Caco-2 (cell line): ENCODE results near the gene ACOT2. TPM values are rescaled to one million over a fixed set of nuclear protein-coding genes. Genes with fewer than 3 reads are reported as not detected.
A peak's percentile ranks its signal among the peaks of the same experiment; 100 is the strongest.
"Not testable (repeated sequence)": the region's sequence is repeated elsewhere in the genome, so short reads cannot be mapped to it uniquely, and the experiment has no call there.

Experiments used
- BruUV-seq: library from RNA; stranded (reverse); fragments of 400-500 nt; replicated peaks from 2 replicates; lab custom pipeline; 2021; lab: Mats Ljungman, UMichigan
- CTCF ChIA-PET: fragments of 300-600 bp; sonication (Branson Sonifier 250); formaldehyde crosslinking; loops from one replicate; lab custom pipeline; 2022; ENCODE audit warnings: antibody characterized with exemption; lab: Charles Lee
- POLR2A ChIA-PET: fragments of 300-600 bp; sonication (Branson Sonifier 250); formaldehyde crosslinking; loops from one replicate; lab custom pipeline; 2022; ENCODE audit warnings: antibody characterized with exemption; lab: Charles Lee
- DNase-seq, 2 experiments: peaks; one replicate each; pipeline versions ENCODE4 v3.0.0 to v3.0.0-alpha.2; 2020 to 2022
- H3K27me3 ChIP-seq: replicated peaks from 2 replicates; pipeline ENCODE4 v1.6.0; 2011; ENCODE audit warnings: low read length; ENCODE audit not compliant: control insufficient read depth, insufficient read depth
- H3K36me3 ChIP-seq: 2 replicates; pipeline ENCODE4 v1.5.1; 2011; ENCODE audit warnings: low read length; ENCODE audit not compliant: control insufficient read depth, insufficient read depth
- H3K4me1 ChIP-seq: fragments of 250-450 bp; sonication (Bioruptor Pico); 2 replicates; pipeline ENCODE4 v1.5.1; 2020; ENCODE audit warnings: mild to moderate bottlenecking
- H3K4me3 ChIP-seq: 2 replicates; pipeline ENCODE4 v1.5.1; 2011; ENCODE audit warnings: low read depth, mild to moderate bottlenecking, control low read depth, low read length
- H3K9me3 ChIP-seq: fragments of 250-450 bp; sonication (Bioruptor Pico); 2 replicates; pipeline ENCODE4 v1.5.1; 2020; ENCODE audit warnings: mild to moderate bottlenecking, moderate library complexity
- H3K27ac Mint-ChIP-seq: one replicate; pipeline ENCODE4 v1.8.0; 2022; ENCODE audit warnings: mixed read lengths; ENCODE audit not compliant: unreplicated experiment
- H3K27me3 Mint-ChIP-seq: one replicate; pipeline ENCODE4 v1.8.0; 2022; ENCODE audit warnings: mixed read lengths; ENCODE audit not compliant: insufficient read depth, unreplicated experiment
- H3K36me3 Mint-ChIP-seq: one replicate; pipeline ENCODE4 v1.8.0; 2022; ENCODE audit warnings: mild to moderate bottlenecking, mixed read lengths; ENCODE audit not compliant: insufficient read depth, unreplicated experiment
- H3K4me1 Mint-ChIP-seq: one replicate; pipeline ENCODE4 v1.8.0; 2022; ENCODE audit warnings: low read depth, mixed read lengths; ENCODE audit not compliant: unreplicated experiment
- H3K4me3 Mint-ChIP-seq: one replicate; pipeline ENCODE4 v1.8.0; 2022; ENCODE audit warnings: mild to moderate bottlenecking, moderate library complexity, mixed read lengths; ENCODE audit not compliant: unreplicated experiment
- H3K9me3 Mint-ChIP-seq: one replicate; pipeline ENCODE4 v1.8.0; 2022; ENCODE audit warnings: mixed read lengths; ENCODE audit not compliant: unreplicated experiment
- intact Hi-C: fragments of 100-400 bp; cut with micrococcal nuclease; formaldehyde crosslinking; loops from one replicate; pipeline ENCODE4 v1.10.0; 2022; ENCODE audit not compliant: unreplicated experiment
- total RNA-seq: library from RNA; stranded (reverse); gene quantifications from 2 replicates; pipeline ENCODE4 v1.2.3, GENCODE V29; 2022
- TF ChIP-seq, protein P1 (sequence below), 2 experiments: fragments of 200-600 bp in 1 of 2; IDR thresholded peaks; 1 replicate in 1 of 2; 2 replicates in 1 of 2; pipeline versions ENCODE4 v1.5.1 to v1.8.0; 2011 to 2022; ENCODE audit warnings: antibody characterized with exemption in 1 of 2, control low read depth in 1 of 2, inconsistent platforms in 1 of 2, low read depth in 1 of 2, low read length in 1 of 2, mild to moderate bottlenecking in 1 of 2, moderate library complexity in 1 of 2; ENCODE audit not compliant: insufficient read depth in 1 of 2, severe bottlenecking in 1 of 2, unreplicated experiment in 1 of 2

Gene ACOT2
- total RNA-seq, 1 experiment from 2014 or later, result 41.4 TPM

DNA sequence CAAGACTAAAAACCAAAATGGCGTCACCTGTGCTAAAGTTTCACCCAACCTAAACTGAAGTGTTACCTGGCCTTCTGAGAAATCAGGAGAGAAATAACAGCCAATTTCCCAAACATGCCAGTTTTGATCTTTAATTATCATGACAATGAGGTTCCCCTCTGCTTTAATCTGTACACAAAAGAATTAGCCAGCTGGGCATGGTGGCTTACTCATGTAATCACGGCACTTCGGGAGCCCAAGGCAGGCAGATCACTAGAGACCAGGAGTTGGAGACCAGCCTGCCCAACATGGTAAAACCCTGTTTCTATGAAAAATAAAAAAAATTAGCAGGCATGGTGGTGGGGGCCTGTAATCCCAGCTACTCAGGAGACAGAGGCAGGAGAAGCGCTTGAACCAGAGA, 15.2 kb upstream of the ACOT2 start:
- Mint-ChIP-seq H3K4me1 (no peaks in the 10 kb centered on the region), H3K27me3 (no peaks in the 10 kb centered on the region), H3K4me3 (no peak overlapping the region), H3K36me3 (no peaks in the 10 kb centered on the region), H3K9me3 (no peaks in the 10 kb centered on the region), H3K27ac (no peak overlapping the region)
- H3K36me3 ChIP-seq, result no peaks in the 10 kb centered on the region
- TF ChIP-seq, protein P1, sequence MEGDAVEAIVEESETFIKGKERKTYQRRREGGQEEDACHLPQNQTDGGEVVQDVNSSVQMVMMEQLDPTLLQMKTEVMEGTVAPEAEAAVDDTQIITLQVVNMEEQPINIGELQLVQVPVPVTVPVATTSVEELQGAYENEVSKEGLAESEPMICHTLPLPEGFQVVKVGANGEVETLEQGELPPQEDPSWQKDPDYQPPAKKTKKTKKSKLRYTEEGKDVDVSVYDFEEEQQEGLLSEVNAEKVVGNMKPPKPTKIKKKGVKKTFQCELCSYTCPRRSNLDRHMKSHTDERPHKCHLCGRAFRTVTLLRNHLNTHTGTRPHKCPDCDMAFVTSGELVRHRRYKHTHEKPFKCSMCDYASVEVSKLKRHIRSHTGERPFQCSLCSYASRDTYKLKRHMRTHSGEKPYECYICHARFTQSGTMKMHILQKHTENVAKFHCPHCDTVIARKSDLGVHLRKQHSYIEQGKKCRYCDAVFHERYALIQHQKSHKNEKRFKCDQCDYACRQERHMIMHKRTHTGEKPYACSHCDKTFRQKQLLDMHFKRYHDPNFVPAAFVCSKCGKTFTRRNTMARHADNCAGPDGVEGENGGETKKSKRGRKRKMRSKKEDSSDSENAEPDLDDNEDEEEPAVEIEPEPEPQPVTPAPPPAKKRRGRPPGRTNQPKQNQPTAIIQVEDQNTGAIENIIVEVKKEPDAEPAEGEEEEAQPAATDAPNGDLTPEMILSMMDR (IDR thresholded peaks at IDR 0.05; ENCODE audit: insufficient read depth in 1 of 2, low read depth in 1 of 2, low read length in 1 of 2, severe bottlenecking in 1 of 2, unreplicated experiment in 1 of 2), result no peak
- no peak for DNase-seq
- intact Hi-C loops, result no loop called here
- POLR2A ChIA-PET, result no interaction called here
- CTCF ChIA-PET, result interaction anchor here (1.6 kb wide), 1 partner anchor 15 kb away, joined by 3 read pairs; no protein-coding TSS in a partner anchor
- H3K4me3 ChIP-seq, result no peak overlapping the region
- no peaks in the 10 kb centered on the region for H3K27me3 ChIP-seq
- H3K9me3 ChIP-seq, result no peaks in the 10 kb centered on the region
- no peaks in the 10 kb centered on the region for H3K4me1 ChIP-seq
- no TSS peak for BruUV-seq

DNA sequence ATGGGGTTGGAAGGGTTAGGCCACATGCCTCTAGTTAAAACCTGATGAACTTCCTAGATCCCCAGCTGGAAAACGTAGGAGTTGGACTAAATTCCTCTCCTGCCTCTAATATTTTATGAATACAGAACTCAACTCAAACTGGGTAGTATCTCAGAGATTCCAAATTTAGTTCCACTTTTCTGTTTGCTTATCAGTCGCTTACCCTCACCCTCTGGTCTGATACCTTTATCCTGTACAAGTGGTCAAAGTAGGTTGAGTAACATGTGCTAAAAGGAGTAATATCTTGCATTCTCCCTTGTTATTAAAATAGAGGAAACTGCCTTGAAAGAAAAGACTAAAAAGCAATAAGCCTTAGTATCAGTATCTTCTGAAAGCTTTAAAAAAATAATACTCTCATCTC, 11.8 kb upstream of the ACOT2 start:
- H3K9me3 ChIP-seq, H3K9me3 Mint-ChIP-seq, H3K4me3 ChIP-seq, DNase-seq, intact Hi-C loops, BruUV-seq, POLR2A ChIA-PET, H3K27ac Mint-ChIP-seq, H3K36me3 ChIP-seq, H3K4me3 Mint-ChIP-seq, H3K27me3 Mint-ChIP-seq, H3K4me1 ChIP-seq, H3K27me3 ChIP-seq, CTCF ChIA-PET: not testable (repeated sequence)
- Mint-ChIP-seq H3K36me3 (peaks cover 14% of the 10 kb centered on the region), H3K4me1 (peaks cover 11% of the 10 kb centered on the region)

GRCh38 chr14:73558238-73558637, 10.8 kb upstream of the ACOT2 start:
- CTCF ChIA-PET, H3K27me3 ChIP-seq, DNase-seq, H3K27me3 Mint-ChIP-seq, H3K27ac Mint-ChIP-seq, H3K4me3 Mint-ChIP-seq, intact Hi-C loops, BruUV-seq, H3K36me3 ChIP-seq, H3K4me1 ChIP-seq, H3K4me3 ChIP-seq: not testable (repeated sequence)
- POLR2A ChIA-PET, result interaction anchor here (0.7 kb wide), 1 partner anchor 100 kb away, joined by 8 read pairs; the partner anchor contains the start of gene NUMB
- Mint-ChIP-seq H3K9me3 (peaks cover 19% of the 10 kb centered on the region), H3K4me1 (peaks cover 20% of the 10 kb centered on the region), H3K36me3 (peaks cover 23% of the 10 kb centered on the region)
- H3K9me3 ChIP-seq, result peaks cover 18% of the 10 kb centered on the region

- CTCF ChIA-PET, DNase-seq, H3K4me3 Mint-ChIP-seq, H3K27me3 Mint-ChIP-seq, H3K36me3 ChIP-seq, H3K27ac Mint-ChIP-seq, H3K4me3 ChIP-seq, H3K4me1 ChIP-seq, H3K27me3 ChIP-seq, BruUV-seq, POLR2A ChIA-PET, intact Hi-C loops: not testable (repeated sequence)
- Mint-ChIP-seq H3K36me3 (peaks cover 33% of the 10 kb centered on the region), H3K4me1 (peaks cover 20% of the 10 kb centered on the region), H3K9me3 (peaks cover 20% of the 10 kb centered on the region)
- peaks cover 25% of the 10 kb centered on the region for H3K9me3 ChIP-seq
Measured at GRCh38 chr14:73562256-73562655, 6.8 kb upstream of the ACOT2 start.

DNA sequence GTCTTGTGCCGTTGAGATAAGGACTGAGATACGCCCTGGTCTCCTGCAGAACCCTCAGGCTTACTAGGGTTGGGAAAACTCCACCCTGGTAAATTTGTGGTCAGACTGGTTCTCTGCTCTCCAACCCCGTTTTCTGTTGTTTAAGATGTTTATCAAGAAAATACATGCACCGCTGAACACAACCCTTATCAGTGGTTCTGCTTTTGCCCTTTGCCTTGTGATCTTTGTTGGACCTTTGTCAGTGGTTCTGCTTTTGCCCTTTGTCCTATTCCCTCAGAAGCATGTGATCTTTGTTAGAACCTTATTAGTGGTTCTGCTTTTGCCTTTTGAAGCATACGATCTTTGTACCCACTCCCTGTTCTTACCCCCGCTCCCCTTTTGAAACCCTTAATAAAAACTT, 6.3 kb upstream of the ACOT2 start:
- intact Hi-C loops, H3K27me3 ChIP-seq, CTCF ChIA-PET, H3K36me3 ChIP-seq, POLR2A ChIA-PET, H3K4me3 ChIP-seq, BruUV-seq, H3K27me3 Mint-ChIP-seq: not testable (repeated sequence)
- peaks cover 20% of the 10 kb centered on the region for H3K9me3 Mint-ChIP-seq
- peak overlapping the region; percentile 23 for H3K4me3 Mint-ChIP-seq
- Histone ChIP-seq H3K4me1 (peaks cover 13% of the 10 kb centered on the region), H3K9me3 (peaks cover 25% of the 10 kb centered on the region)
- peak overlapping the region; percentile 73 for H3K27ac Mint-ChIP-seq
- peak; percentile 53 to 66 for DNase-seq
- H3K4me1 Mint-ChIP-seq, result peaks cover 20% of the 10 kb centered on the region
- peaks cover 33% of the 10 kb centered on the region for H3K36me3 Mint-ChIP-seq

GRCh38 chr14:73566431-73566830, 2.6 kb upstream of the ACOT2 start:
- intact Hi-C loops, H3K27ac Mint-ChIP-seq, H3K4me3 ChIP-seq, H3K27me3 ChIP-seq, H3K4me3 Mint-ChIP-seq, DNase-seq, H3K36me3 ChIP-seq, BruUV-seq, POLR2A ChIA-PET, CTCF ChIA-PET, H3K27me3 Mint-ChIP-seq: not testable (repeated sequence)
- Mint-ChIP-seq H3K9me3 (peaks cover 20% of the 10 kb centered on the region), H3K4me1 (peaks cover 19% of the 10 kb centered on the region), H3K36me3 (peaks cover 42% of the 10 kb centered on the region)
- peaks cover 16% of the 10 kb centered on the region for H3K4me1 ChIP-seq
- peaks cover 23% of the 10 kb centered on the region for H3K9me3 ChIP-seq
